CMK (cell line): ENCODE results near the gene USP48.
"Not testable (repeated sequence)": the region's sequence is repeated elsewhere in the genome, so short reads cannot be mapped to it uniquely, and the experiment has no call there.

Experiments used
- DNase-seq: peaks from one replicate; pipeline ENCODE4 v3.0.0-alpha.2; 2010; ENCODE audit warnings: low read depth

The USP48 gene

GRCh38 chr1:21696931-21697330, 86.0 kb downstream of the USP48 start:
- DNase-seq: no peak

GRCh38 chr1:21693732-21694131, 89.2 kb downstream of the USP48 start:
- DNase-seq: no peak

GRCh38 chr1:21691739-21692138, 91.2 kb downstream of the USP48 start:
- no peak for DNase-seq

GRCh38 chr1:21689661-21690372, 93.1 kb downstream of the USP48 start:
- DNase-seq: no peak

- no peak for DNase-seq
Measured at GRCh38 chr1:21687081-21687529, 95.8 kb downstream of the USP48 start.

GRCh38 chr1:21685946-21686678, 96.8 kb downstream of the USP48 start:
- DNase-seq: no peak

GRCh38 chr1:21681426-21681825, 101.5 kb downstream of the USP48 start:
- DNase-seq: no peak

GRCh38 chr1:21680918-21681317, 102.0 kb downstream of the USP48 start:
- DNase-seq: no peak

- DNase-seq: no peak
Measured at GRCh38 chr1:21680381-21680780, 102.6 kb downstream of the USP48 start.

GRCh38 chr1:21677168-21677567, 105.8 kb downstream of the USP48 start:
- no peak for DNase-seq

GRCh38 chr1:21674957-21675356, 108.0 kb downstream of the USP48 start:
- no peak for DNase-seq

- not testable (repeated sequence) for DNase-seq
Measured at GRCh38 chr1:21673853-21674252, 109.1 kb downstream of the USP48 start.

GRCh38 chr1:21673277-21673780, 109.6 kb downstream of the USP48 start:
- no peak for DNase-seq

GRCh38 chr1:21672478-21673276, 110.3 kb downstream of the USP48 start:
- DNase-seq: no peak

- DNase-seq: no peak
Measured at GRCh38 chr1:21671915-21672314, 111.0 kb downstream of the USP48 start.

- DNase-seq: no peak
Measured at GRCh38 chr1:21670956-21671902, 111.7 kb downstream of the USP48 start.

GRCh38 chr1:21670059-21670881, 112.7 kb downstream of the USP48 start:
- no peak for DNase-seq

- peak; percentile 60 for DNase-seq
Measured at GRCh38 chr1:21669258-21670058, 113.5 kb downstream of the USP48 start, which contains the start of gene RAP1GAP. RAP1GAP (minus strand) TSS chr1:21669357; CDS start chr1:21620032, 49,325 bp downstream.

GRCh38 chr1:21668951-21669257, 114.0 kb downstream of the USP48 start:
- no peak for DNase-seq
